Ovary (tissue), 10 donors: ENCODE results near the gene C22orf15. TPM values are rescaled to one million over a fixed set of nuclear protein-coding genes. Genes with fewer than 3 reads are reported as not detected.

Source experiments
- DNase-seq, 5 donors: peaks; one replicate each; pipeline ENCODE4 v3.0.0-alpha.2; 2019 to 2020
- H3K27ac ChIP-seq, 2 donors: fragments of 200-600 bp; one replicate each; pipeline versions ENCODE4 v1.5.1 to v1.8.0; 2019 to 2022
- H3K27me3 ChIP-seq: fragments of 200-600 bp; one replicate; pipeline ENCODE4 v1.8.0; 2022
- H3K36me3 ChIP-seq: fragments of 200-600 bp; sonication (generic); one replicate; pipeline ENCODE4 v1.5.1; 2019
- H3K4me1 ChIP-seq: one replicate; pipeline ENCODE4 v1.8.1; 2013; ENCODE audit warnings: mild to moderate bottlenecking, moderate library complexity; ENCODE audit not compliant: insufficient read depth
- H3K4me3 ChIP-seq: fragments of 200-600 bp; sonication (generic); one replicate; pipeline ENCODE4 v1.5.1; 2017
- H3K9me3 ChIP-seq, 2 donors: fragments of 200-600 bp in 1 of 2; sonication (generic) in 1 of 2; one replicate each; pipeline versions ENCODE4 v1.5.1 to v1.8.1; 2013 to 2019; ENCODE audit warnings: mild to moderate bottlenecking in 1 of 2, moderate library complexity in 1 of 2
- EP300 ChIP-seq: sonication (generic); formaldehyde crosslinking; IDR thresholded peaks from one replicate; pipeline ENCODE4 v1.6.1; 2017; ENCODE audit warnings: antibody characterized with exemption
- POLR2A ChIP-seq: fragments of 450-650 bp; IDR thresholded peaks from one replicate; pipeline ENCODE4 v1.6.1; 2017; ENCODE audit warnings: antibody characterized with exemption, mild to moderate bottlenecking, moderate library complexity
- WGBS, 3 donors: extraction: QIAGEN DNeasy Blood & Tissue Kit in 1 of 3; methylation state at CpG; one replicate each; pipeline versions ENCODE4 v1.1.5 to v1.1.7; 2013 to 2017; 5-methylcytosine and 5-hydroxymethylcytosine counted together
- intact Hi-C, 4 donors: fragments of 100-400 bp; cut with DNase I; formaldehyde crosslinking; loops; one replicate each; pipeline versions ENCODE4 v1.11.0 to v1.15.1; 2022 to 2023
- long read RNA-seq, 3 donors: library from polyadenylated mRNA in 2 of 3; unstranded in 2 of 3; transcript quantifications; one replicate each; pipeline ENCODE4 v2.0.0 and lab custom pipeline, GENCODE V29; 2021 to 2026
- polyA plus RNA-seq, 2 donors: library from polyadenylated mRNA; stranded (reverse); fragments of 200-250 nt in 1 of 2; fragments of 350-450 nt in 1 of 2; fragmentation: Illumina TruSeq in 1 of 2; extraction: RNeasy Lipid Tissue Mini Kit (QIAGEN cat#74804) in 1 of 2; gene quantifications; one replicate each; pipeline ENCODE4 v1.2.3, GENCODE V29; 2013 to 2014
- total RNA-seq, 7 donors: library from RNA; depleted of rRNA in 2 of 7; stranded (reverse); fragments of >200 nt in 2 of 7; fragmentation: NEBNext Ultra II Directional in 3 of 7; extraction: Animal tissue kit (Norgen Biotek cat#: 25700) in 3 of 7; gene quantifications; one replicate each; pipeline versions ENCODE4 v1.1.0 to v1.2.4, GENCODE V29; 2016 to 2023
- TF ChIP-seq, protein P1 (sequence below), 3 donors: fragments of 450-650 bp in 2 of 3; fragments of 200-600 bp in 1 of 3; IDR thresholded peaks; one replicate each; pipeline versions ENCODE4 v1.5.1 to v1.8.0; 2016 to 2022; ENCODE audit warnings: antibody characterized with exemption in 3 of 3, mild to moderate bottlenecking in 1 of 3
- donor health status: DM: no; HTN: no; CAD: no; lungs with moderate emphysema.
- donor health status: DM: no; HTN: no; CAD: no.
- donor health status: Bipolar disorder and iron deficiency.
- donor health status: DM: yes; HTN: yes; CAD: no.
- donor health status: DM: no; HTN: no; CAD: no.
- donor health status: DM: yes; HTN: yes; CAD: no.

The C22orf15 gene, protein sequence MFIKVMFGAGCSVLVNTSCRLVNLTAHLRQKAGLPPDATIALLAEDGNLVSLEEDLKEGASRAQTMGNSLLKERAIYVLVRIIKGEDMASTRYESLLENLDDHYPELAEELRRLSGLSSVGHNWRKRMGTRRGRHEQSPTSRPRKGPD
- total RNA-seq, result 1 to 10 TPM in 4 of 7 donors, under 1 TPM in 3; 0.48 to 6.5 (median 1.1) TPM
- polyA plus RNA-seq, result under 1 TPM; 0.28 to 0.77 TPM
- long read RNA-seq, donor 1, partial matches to known transcripts, result 1 of 2 reads
- long read RNA-seq, donor 1, other reads (novel, unspliced or antisense), result 1 of 2 reads
- long read RNA-seq, donor 2, partial matches to known transcripts, result 0 of 1 reads
- long read RNA-seq, donor 2, other reads (novel, unspliced or antisense), result 0 of 1 reads
- long read RNA-seq, donor 3, result 0 reads

DNA sequence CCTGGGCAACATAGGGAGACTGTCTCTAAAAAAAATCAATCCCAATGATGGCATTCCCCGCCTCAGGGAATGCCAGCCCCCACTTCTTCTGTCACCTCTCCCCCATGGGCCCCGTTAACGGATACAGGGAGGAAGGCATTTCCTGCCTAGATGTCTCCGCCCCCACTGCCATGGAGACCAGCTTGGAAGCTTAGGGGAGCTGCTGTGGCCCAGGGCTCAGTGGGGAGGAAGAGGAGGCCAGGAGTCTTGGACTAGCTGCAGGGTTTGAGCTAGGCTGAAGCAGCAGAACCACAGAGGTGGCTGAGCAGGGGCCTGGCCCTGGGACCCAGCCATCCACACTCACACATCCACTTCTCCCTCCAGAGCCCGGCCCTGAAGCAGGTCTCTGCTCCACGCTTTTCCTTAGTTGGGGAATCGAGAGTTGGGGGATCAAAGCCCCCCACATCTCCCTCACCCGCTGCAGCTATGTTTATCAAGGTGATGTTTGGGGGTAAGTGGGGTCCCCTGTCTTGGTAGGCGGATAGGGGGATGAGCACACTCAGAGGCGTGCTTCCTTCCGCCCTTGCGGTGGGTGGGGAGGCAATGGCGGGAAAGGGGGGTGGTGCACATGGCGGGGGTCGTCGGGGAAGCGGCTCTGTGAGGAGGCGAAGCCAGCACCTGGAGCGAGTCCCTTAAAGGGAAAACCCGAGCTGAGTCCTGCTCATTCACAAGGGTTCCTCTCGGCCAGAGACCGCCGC, at the start of gene C22orf15:
C22orf15 (plus strand) TSS at position 149 of the 737 bp plus-strand sequence; CDS start at position 466, 317 bp downstream.
- TF ChIP-seq POLR2A, result no peak
- TF ChIP-seq EP300, result no peak
- TF ChIP-seq, protein P1, sequence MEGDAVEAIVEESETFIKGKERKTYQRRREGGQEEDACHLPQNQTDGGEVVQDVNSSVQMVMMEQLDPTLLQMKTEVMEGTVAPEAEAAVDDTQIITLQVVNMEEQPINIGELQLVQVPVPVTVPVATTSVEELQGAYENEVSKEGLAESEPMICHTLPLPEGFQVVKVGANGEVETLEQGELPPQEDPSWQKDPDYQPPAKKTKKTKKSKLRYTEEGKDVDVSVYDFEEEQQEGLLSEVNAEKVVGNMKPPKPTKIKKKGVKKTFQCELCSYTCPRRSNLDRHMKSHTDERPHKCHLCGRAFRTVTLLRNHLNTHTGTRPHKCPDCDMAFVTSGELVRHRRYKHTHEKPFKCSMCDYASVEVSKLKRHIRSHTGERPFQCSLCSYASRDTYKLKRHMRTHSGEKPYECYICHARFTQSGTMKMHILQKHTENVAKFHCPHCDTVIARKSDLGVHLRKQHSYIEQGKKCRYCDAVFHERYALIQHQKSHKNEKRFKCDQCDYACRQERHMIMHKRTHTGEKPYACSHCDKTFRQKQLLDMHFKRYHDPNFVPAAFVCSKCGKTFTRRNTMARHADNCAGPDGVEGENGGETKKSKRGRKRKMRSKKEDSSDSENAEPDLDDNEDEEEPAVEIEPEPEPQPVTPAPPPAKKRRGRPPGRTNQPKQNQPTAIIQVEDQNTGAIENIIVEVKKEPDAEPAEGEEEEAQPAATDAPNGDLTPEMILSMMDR (IDR thresholded peaks at IDR 0.05), result no peak
- H3K27ac ChIP-seq, result no peak within 1 kb of the TSS
- WGBS, 3 donors, result 40 to 47% (median 44%) methylated on average over 22 to 23 of the region's 23 CpGs
- DNase-seq, result no peak
- H3K9me3 ChIP-seq, result no peaks in the 10 kb centered on the region
- H3K36me3 ChIP-seq, result no peaks in the 10 kb centered on the region
- no peaks in the 10 kb centered on the region for H3K27me3 ChIP-seq
- intact Hi-C loops, result loop anchor here in 1 of 4 donors (5.0 kb wide), 1 partner anchor 51 kb away; no protein-coding TSS in a partner anchor
- no peak within 1 kb of the TSS for H3K4me3 ChIP-seq
- H3K4me1 ChIP-seq, result peaks cover 6% of the 10 kb centered on the region

DNA sequence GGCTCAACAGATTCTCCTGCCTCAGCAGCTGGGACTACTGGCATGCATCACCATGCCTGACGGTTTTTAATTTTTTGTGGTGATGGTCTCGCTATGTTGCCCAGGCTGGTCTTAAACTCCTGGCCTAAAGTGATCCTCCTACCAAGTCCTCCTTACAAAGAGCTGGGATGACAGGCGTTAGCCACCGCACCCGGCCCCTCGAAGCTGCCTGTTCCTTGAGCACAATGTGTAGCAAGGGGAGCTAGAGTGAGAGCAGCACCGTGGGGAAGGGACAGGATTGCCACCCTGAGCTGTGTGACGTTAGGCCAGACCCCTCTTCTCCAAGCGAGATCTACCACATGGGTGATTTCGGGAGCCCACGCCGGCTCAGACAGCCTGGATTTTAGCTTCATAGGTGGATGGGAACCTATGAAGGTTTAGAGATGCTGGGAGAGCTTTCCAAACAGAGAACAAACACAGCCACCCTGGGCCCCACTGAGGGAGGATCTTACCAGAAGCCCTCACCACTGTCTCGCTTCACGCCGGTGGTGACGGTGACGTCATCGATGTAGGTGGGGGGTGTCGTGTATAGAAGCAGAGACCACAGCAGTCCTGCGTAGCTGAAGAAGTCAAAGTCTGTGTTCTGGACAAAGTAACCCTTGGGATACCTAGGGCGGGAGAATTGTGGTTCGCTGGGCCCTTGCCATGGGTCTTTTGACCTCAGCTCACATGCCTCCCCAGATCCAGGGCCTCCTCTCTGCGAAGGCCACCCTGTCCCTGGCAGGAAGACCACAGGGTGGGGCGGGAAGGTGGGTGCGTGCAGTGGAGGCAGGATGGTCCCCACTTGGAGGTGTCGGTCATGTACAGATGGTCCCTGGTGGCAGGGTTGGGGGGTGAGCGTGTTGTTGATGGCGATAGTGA, 48.8 kb upstream of the C22orf15 start:
- no peak for DNase-seq
- no peaks in the 10 kb centered on the region for H3K9me3 ChIP-seq
- H3K36me3 ChIP-seq, result no peaks in the 10 kb centered on the region
- no peaks in the 10 kb centered on the region for H3K27me3 ChIP-seq
- WGBS, 3 donors, result 91 to 93% (median 92%) methylated on average over 28 of the region's 28 CpGs
- H3K4me3 ChIP-seq, result no peak overlapping the region
- H3K27ac ChIP-seq, result no peak overlapping the region
- peaks cover 5% of the 10 kb centered on the region for H3K4me1 ChIP-seq
- TF ChIP-seq POLR2A (no peak), EP300 (no peak)
- TF ChIP-seq, protein P1 (IDR thresholded peaks at IDR 0.05), result no peak
- intact Hi-C loops, result loop anchor here in 1 of 4 donors (5.0 kb wide), 1 partner anchor 48 kb away; the partner anchor contains the start of gene C22orf15

DNA sequence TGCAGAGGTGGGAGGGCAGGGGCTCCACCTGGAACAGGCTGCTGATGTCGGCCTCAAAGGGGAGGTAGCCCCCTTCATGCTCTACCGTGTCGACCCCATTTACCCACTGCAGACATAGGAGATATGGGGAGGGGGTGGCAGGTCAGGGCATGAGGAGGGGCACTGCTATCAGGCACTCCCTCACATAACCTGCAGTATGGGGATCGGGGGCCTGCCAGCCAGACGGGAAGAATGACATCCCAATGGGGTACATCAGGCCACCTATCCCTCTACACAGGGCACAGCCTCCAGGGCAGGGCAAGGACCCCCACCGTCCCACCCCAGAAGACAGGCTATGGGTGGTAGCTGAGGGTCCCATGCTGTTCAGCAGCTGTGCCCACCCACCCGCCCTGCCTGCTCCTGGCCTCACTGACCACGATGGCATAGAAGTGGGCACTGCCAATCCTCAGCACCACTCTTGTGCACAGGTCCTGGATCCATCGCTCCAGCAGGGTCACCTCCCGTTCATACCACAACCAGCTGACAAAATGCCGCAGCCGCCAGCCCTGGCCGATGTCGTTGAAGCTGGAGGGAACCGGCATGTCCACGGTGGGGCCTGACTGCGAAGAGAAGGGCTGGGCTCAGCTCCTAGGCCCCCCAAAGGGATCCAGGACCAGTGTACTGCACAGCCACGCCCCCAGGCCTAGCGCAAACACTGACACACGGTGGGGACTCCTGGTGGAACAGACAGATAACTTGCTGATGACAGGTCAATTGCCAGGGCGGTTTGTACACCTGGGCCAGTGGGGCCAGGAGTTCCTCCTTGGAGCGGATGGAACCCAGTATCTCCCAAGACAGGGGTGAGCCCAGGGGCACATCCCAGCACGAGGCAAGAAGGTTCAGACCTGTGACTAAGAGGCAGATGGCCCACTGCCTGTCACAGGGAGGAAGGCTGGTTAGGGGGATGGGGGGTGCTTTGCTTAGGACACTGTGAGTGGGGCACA, 47.9 kb upstream of the C22orf15 start:
- WGBS, 3 donors, result 80 to 84% (median 83%) methylated on average over 23 of the region's 23 CpGs
- TF ChIP-seq, protein P1 (IDR thresholded peaks at IDR 0.05), result no peak
- TF ChIP-seq EP300 (no peak), POLR2A (no peak)
- H3K4me1 ChIP-seq, result peaks cover 5% of the 10 kb centered on the region
- intact Hi-C loops, result loop anchor here in 1 of 4 donors (5.0 kb wide), 1 partner anchor 47 kb away; the partner anchor contains the start of gene C22orf15
- no peaks in the 10 kb centered on the region for H3K27me3 ChIP-seq
- H3K36me3 ChIP-seq, result no peaks in the 10 kb centered on the region
- no peak overlapping the region for H3K4me3 ChIP-seq
- no peak overlapping the region for H3K27ac ChIP-seq
- no peak for DNase-seq
- H3K9me3 ChIP-seq, result no peaks in the 10 kb centered on the region
